ENCODE measurements around the gene KCNN3. TPM values are rescaled to one million over a fixed set of nuclear protein-coding genes. Genes with fewer than 3 reads are reported as not detected.
A peak's percentile ranks its signal among the peaks of the same experiment; 100 is the strongest.

The KCNN3 gene
- total and polyA plus RNA-seq, 2 of the 8 experiments (the other 6 are each of a cell fraction or from before 2014, with no cell fraction given) = 2.8 to 3.7 TPM

DNA sequence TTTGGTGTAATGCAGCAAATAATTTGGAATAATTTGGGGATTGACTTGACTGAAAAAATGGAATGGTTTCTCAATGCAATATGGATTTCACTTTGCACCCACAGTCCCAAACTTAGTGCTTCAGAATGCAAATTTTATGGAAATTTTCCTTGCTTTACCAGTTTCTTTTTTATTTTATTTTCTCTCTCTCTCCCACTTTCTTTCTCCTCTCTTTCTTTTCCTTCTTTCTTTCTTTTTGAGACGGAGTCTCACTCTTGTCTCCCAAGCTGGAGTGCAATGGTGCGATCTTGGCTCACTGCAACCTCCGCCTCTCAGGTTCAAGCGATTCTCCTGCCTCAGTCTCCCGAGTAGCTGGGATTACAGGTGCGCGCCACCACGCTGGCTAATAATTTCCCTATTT is 110.3 kb downstream of the KCNN3 start:
- Histone ChIP-seq H2BK120ac (replicated peaks; ENCODE audit: low read depth, low read length) (no peak overlapping the region), H4K91ac (replicated peaks; ENCODE audit: insufficient read length, low read length) (no peak overlapping the region), H2AK5ac (ENCODE audit: low read depth, low read length) (no peak overlapping the region), H3K18ac (ENCODE audit: extremely low read depth, low read length) (no peak overlapping the region), H3K4ac (replicated peaks; ENCODE audit: insufficient read length, low read depth, low read length) (no peak overlapping the region), H2BK15ac (ENCODE audit: low read length) (no peak overlapping the region), H4K20me1 (replicated peaks in 1 of 2; ENCODE audit: control insufficient read depth in 1 of 2, insufficient read depth in 2 of 2, low read length in 2 of 2) (no peaks in the 10 kb centered on the region), H2BK20ac (ENCODE audit: low read length) (no peak overlapping the region), H3K4me3 (ENCODE audit: extremely low read depth in 1 of 4, insufficient read depth in 2 of 4, low read depth in 3 of 4, low read length in 4 of 4) (no peak overlapping the region; a peak in 1 of 8 replicates), H3K23ac (ENCODE audit: insufficient read length) (no peak overlapping the region), H3K23me2 (ENCODE audit: low read depth, low read length) (peaks cover 2% of the 10 kb centered on the region; the same call in 1 of the 2 replicates), H2BK12ac (ENCODE audit: low read depth, low read length) (no peak overlapping the region), H3K79me2 (ENCODE audit: control insufficient read depth in 1 of 2, insufficient read depth in 2 of 2, low read length in 2 of 2) (no peaks in the 10 kb centered on the region), H3K4me2 (ENCODE audit: insufficient read depth in 1 of 2, low read depth in 2 of 2, low read length in 2 of 2) (peak overlapping the region in 1 of 2 experiments; percentile 42; a peak in 1 of 4 replicates), H3K36me3 (ENCODE audit: control insufficient read depth in 2 of 4, insufficient read depth in 4 of 4, low read length in 3 of 4) (no peaks in the 10 kb centered on the region), H3K9me3 (ENCODE audit: insufficient read depth in 2 of 2, low read depth in 1 of 2, low read length in 1 of 2) (no peaks in the 10 kb centered on the region), H3K56ac (replicated peaks; ENCODE audit: insufficient read length, low read depth, low read length) (no peak overlapping the region), H4K5ac (ENCODE audit: insufficient read length, low read depth, low read length) (no peak overlapping the region), H2AFZ (ENCODE audit: low read length) (no peak overlapping the region), H3K4me1 (replicated peaks in 1 of 4; ENCODE audit: control insufficient read depth in 3 of 4, insufficient read depth in 4 of 4, low read length in 3 of 4) (peaks cover 0 to 2% (median under 1%) of the 10 kb centered on the region in 4 experiments; a peak in 1 of 7 replicates), H3K27ac (ENCODE audit: low read depth, low read length) (no peak overlapping the region), H2BK5ac (ENCODE audit: low read depth, low read length) (no peak overlapping the region), H3K27me3 (replicated peaks in 1 of 4; ENCODE audit: control insufficient read depth in 3 of 4, extremely low read depth in 1 of 4, insufficient read depth in 3 of 4, low read length in 3 of 4) (peaks cover 0 to 8% (median 1%) of the 10 kb centered on the region in 4 experiments; a peak in 4 of 7 replicates), H3K14ac (ENCODE audit: insufficient read length) (no peak overlapping the region), H3K79me1 (ENCODE audit: low read depth, low read length) (no peaks in the 10 kb centered on the region), H3K9ac (replicated peaks in 1 of 4; ENCODE audit: extremely low read depth in 1 of 4, low read depth in 3 of 4, low read length in 3 of 4) (no peak overlapping the region), H4K8ac (ENCODE audit: extremely low read depth, insufficient read depth, low read length) (no peak overlapping the region)
- CTCF ChIA-PET (ENCODE audit: partially characterized antibody) = interaction anchor here (0.5 to 5.6 kb wide), 30 partner anchors 9 to 1484 kb away, joined by 3 to 56 read pairs (median 4); partner anchors contain the start of gene KCNN3
- FAIRE-seq (no peak), DNase-seq (ENCODE audit: low read depth in 1 of 2, low spot score in 2 of 2) (no peak)
- 92% methylated on average over 8 of the region's 8 CpGs; no CpG with 5 or more reads in 1 of the 2 experiments for WGBS, 2 experiments (ENCODE audit: extremely low coverage in 1 of 2, insufficient coverage in 1 of 2, insufficient read length in 1 of 2, insufficient replicate concordance in 2 of 2, low coverage in 1 of 2, low lambda C conversion rate in 2 of 2, missing lambda C conversion rate in 1 of 2)
- POLR2A ChIA-PET (ENCODE audit: partially characterized antibody) = interaction anchor here (0.6 kb wide), 1 partner anchor 149 kb away, joined by 3 read pairs; no protein-coding TSS in a partner anchor
- no peak for TF ChIP-seq SUZ12 (IDR thresholded peaks at IDR 0.05; ENCODE audit: low read length)
- no peak for TF ChIP-seq HDAC6 (IDR thresholded peaks at IDR 0.05; ENCODE audit: low read depth, low read length)
- TF ChIP-seq CREB1 (IDR thresholded peaks at IDR 0.05) = no peak
